Activated CD8-positive, alpha-beta T cell treated with anti-CD3 and anti-CD28 coated beads for 36 hours (primary cell): Measurements from ENCODE around the gene LAD1. TPM values are rescaled to one million over a fixed set of nuclear protein-coding genes. Genes with fewer than 3 reads are reported as not detected.

Experiments used
- ATAC-seq: fragments of 200-7000 bp; cut with Tn5 transposase; one replicate; pipeline ENCODE4 v1.10.0; 2021; ENCODE audit warnings: mild to moderate bottlenecking, moderate library complexity
- CTCF ChIA-PET: fragments of 350-600 bp; sonication (Branson Sonifier 250); formaldehyde crosslinking; loops from one replicate; lab custom pipeline; 2021; ENCODE audit warnings: antibody characterized with exemption; lab: Charles Lee
- POLR2A ChIA-PET: fragments of 350-600 bp; sonication (Branson Sonifier 250); formaldehyde crosslinking; loops from one replicate; lab custom pipeline; 2021; ENCODE audit warnings: antibody characterized with exemption; lab: Charles Lee
- DNase-seq: peaks from one replicate; pipeline ENCODE4 v3.0.0-alpha.2; 2020
- H3K27ac Mint-ChIP-seq: one replicate; pipeline ENCODE4 v1.8.0; 2021; ENCODE audit warnings: mild to moderate bottlenecking, mixed read lengths
- H3K27me3 Mint-ChIP-seq: one replicate; pipeline ENCODE4 v1.8.0; 2021; ENCODE audit warnings: mixed read lengths
- H3K36me3 Mint-ChIP-seq: one replicate; pipeline ENCODE4 v1.8.0; 2021; ENCODE audit warnings: low read depth, mixed read lengths
- H3K4me1 Mint-ChIP-seq: one replicate; pipeline ENCODE4 v1.8.0; 2021; ENCODE audit warnings: low read depth, mixed read lengths
- H3K4me3 Mint-ChIP-seq: one replicate; pipeline ENCODE4 v1.8.0; 2021; ENCODE audit warnings: mild to moderate bottlenecking, moderate library complexity, mixed read lengths
- H3K9me3 Mint-ChIP-seq: one replicate; pipeline ENCODE4 v1.8.0; 2021; ENCODE audit warnings: mixed read lengths
- intact Hi-C: fragments of 100-400 bp; cut with micrococcal nuclease; formaldehyde crosslinking; loops from one replicate; pipeline ENCODE4 v1.10.0; 2022
- total RNA-seq, 2 experiments: library from RNA; stranded (reverse); gene quantifications; one replicate each; pipeline ENCODE4 v1.2.3, GENCODE V29; 2021
- TF ChIP-seq, protein P1 (sequence below): fragments of 200-600 bp; IDR thresholded peaks from one replicate; pipeline ENCODE4 v1.8.0; 2022; ENCODE audit warnings: antibody characterized with exemption, mild to moderate bottlenecking

LAD1 gene
- total RNA-seq, 2 experiments from 2014 or later = not detected

DNA sequence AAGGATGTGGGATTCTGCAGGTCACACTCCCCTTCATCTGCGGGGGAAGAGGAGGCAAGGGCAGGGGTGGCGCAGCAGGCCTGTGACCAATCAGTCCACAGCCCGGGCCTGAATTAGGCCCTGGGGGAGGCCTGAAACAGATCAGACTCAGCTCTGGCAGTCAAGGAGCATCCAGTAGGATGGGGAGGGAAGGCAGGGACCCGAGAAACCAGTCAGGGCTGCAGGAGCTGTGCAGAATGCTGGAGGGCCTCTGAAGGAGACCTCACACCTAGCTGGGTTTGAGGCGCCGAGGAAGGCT lies 34.4 kb downstream of the LAD1 start:
- Mint-ChIP-seq H3K9me3 (no peaks in the 10 kb centered on the region), H3K4me1 (no peaks in the 10 kb centered on the region), H3K27me3 (peaks cover 6% of the 10 kb centered on the region), H3K4me3 (no peak overlapping the region), H3K27ac (no peak overlapping the region), H3K36me3 (no peaks in the 10 kb centered on the region)
- intact Hi-C loops = loop anchor here (5.0 kb wide), 1 partner anchor 112 kb away; no protein-coding TSS in a partner anchor
- ChIA-PET POLR2A (interaction anchor here (1.3 kb wide), 1 partner anchor 414 kb away, joined by 3 read pairs; no protein-coding TSS in a partner anchor), CTCF (no interaction called here)
- DNase-seq = no peak
- no peak for ATAC-seq
- TF ChIP-seq, protein P1, sequence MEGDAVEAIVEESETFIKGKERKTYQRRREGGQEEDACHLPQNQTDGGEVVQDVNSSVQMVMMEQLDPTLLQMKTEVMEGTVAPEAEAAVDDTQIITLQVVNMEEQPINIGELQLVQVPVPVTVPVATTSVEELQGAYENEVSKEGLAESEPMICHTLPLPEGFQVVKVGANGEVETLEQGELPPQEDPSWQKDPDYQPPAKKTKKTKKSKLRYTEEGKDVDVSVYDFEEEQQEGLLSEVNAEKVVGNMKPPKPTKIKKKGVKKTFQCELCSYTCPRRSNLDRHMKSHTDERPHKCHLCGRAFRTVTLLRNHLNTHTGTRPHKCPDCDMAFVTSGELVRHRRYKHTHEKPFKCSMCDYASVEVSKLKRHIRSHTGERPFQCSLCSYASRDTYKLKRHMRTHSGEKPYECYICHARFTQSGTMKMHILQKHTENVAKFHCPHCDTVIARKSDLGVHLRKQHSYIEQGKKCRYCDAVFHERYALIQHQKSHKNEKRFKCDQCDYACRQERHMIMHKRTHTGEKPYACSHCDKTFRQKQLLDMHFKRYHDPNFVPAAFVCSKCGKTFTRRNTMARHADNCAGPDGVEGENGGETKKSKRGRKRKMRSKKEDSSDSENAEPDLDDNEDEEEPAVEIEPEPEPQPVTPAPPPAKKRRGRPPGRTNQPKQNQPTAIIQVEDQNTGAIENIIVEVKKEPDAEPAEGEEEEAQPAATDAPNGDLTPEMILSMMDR = no peak

DNA sequence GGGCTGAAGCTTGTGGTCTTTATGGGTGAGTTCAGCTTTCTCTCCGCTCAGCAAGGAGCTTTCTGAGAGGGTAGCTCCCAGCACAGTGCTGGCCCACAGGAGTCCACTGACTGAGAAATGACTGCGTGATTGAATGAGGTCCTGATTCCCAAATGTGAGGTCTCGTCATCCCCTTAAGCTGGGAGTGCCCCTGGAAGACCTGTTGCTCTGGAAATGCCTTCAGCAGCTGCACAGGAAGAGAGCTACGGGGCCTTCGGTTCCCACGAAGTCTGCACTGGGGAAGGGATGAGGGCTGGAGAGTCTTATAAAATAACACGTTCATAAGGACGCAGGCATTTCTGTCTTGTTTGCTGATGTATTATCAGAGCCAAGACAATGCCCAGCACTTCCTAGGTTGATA lies 35.7 kb downstream of the LAD1 start:
- no peak overlapping the region for H3K27ac Mint-ChIP-seq
- no peaks in the 10 kb centered on the region for H3K36me3 Mint-ChIP-seq
- H3K4me1 Mint-ChIP-seq = no peaks in the 10 kb centered on the region
- POLR2A ChIA-PET = no interaction called here
- no peaks in the 10 kb centered on the region for H3K9me3 Mint-ChIP-seq
- TF ChIP-seq, protein P1 = no peak
- H3K4me3 Mint-ChIP-seq = no peak overlapping the region
- CTCF ChIA-PET = interaction anchor here (0.9 to 3.7 kb wide), 4 partner anchors 13 to 109 kb away, joined by 3 to 29 read pairs (median 4); no protein-coding TSS in a partner anchor
- H3K27me3 Mint-ChIP-seq = peaks cover 3% of the 10 kb centered on the region
- ATAC-seq = no peak
- intact Hi-C loops = loop anchor here (5.0 kb wide), 1 partner anchor 111 kb away; no protein-coding TSS in a partner anchor
- DNase-seq = no peak

DNA sequence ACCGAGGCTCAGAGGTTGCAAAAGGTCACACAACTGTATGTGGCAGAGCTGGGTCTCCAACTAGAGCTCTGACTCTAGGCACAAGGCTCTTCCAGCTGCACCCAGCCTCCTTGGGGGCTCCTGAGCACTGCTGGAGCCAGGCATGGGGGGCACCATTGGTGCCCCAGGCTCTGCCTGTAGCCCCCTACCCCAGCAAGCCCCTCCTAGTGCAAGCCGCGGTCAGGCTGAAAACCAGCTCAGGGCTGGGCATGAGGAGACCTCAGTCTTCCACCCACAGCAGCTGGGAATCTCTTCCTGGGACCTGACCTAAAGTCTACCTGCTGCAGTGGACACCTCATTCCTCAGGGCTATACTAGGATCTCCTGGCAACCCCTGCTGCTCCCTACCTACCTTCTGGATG lies 36.2 kb downstream of the LAD1 start:
- H3K4me1 Mint-ChIP-seq = no peaks in the 10 kb centered on the region
- ATAC-seq (no peak), DNase-seq (no peak)
- intact Hi-C loops = loop anchor here (5.0 kb wide), 1 partner anchor 111 kb away; no protein-coding TSS in a partner anchor
- no peaks in the 10 kb centered on the region for H3K36me3 Mint-ChIP-seq
- TF ChIP-seq, protein P1 = no peak
- H3K27ac Mint-ChIP-seq = no peak overlapping the region
- H3K9me3 Mint-ChIP-seq = no peaks in the 10 kb centered on the region
- H3K27me3 Mint-ChIP-seq = peaks cover 3% of the 10 kb centered on the region
- H3K4me3 Mint-ChIP-seq = no peak overlapping the region
- ChIA-PET CTCF (interaction anchor here (0.9 to 3.7 kb wide), 8 partner anchors 13 to 136 kb away, joined by 3 to 29 read pairs (median 4); no protein-coding TSS in a partner anchor), POLR2A (no interaction called here)

DNA sequence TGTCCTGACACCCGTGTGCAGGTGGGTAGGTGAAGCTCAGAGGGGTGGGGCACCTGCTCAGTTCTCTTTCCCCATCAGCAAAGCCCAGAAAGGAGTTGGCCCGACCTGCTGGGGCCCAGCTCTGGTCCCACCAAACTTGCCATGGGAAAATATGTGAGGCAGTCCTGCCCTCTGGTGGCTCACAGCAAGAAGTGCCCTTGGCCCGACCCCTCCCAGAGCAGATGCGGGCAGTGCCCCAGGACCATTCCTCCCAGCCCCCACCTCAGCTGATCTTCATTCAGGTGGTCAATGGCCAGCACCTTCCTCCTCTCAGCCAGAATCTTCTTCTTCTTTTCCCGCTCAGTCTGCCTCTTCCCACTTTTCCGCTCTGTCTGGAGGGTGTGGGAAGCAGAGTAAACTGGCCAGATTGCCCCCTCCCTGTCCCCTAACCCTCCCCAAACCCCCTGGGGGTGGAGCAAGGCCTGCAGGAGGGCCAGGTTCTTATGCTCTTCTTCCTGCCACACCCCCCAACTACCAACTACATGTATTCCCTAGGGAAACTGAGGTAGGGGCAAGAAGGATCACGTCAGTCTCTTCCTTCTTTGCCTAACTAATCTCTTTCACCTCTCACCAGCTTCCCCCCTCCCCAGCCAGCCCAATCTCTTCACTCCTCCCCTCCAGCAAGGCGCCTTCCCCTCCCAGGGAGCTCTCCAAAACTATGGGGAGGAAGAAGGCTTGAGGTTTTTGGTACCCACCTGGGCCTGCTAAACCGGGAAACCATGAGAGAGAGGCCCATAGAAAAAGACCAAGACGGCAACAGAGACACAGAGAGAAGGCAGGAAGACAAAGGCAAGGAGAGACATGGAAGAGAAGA lies 37.2 kb downstream of the LAD1 start:
- CTCF ChIA-PET = interaction anchor here (0.6 to 3.7 kb wide), 16 partner anchors 12 to 135 kb away, joined by 3 to 29 read pairs (median 3); partner anchors contain the start of gene PKP1
- peak; percentile 82 for ATAC-seq
- Mint-ChIP-seq H3K4me3 (no peak overlapping the region), H3K27me3 (peaks cover 3% of the 10 kb centered on the region), H3K36me3 (no peaks in the 10 kb centered on the region), H3K27ac (no peak overlapping the region), H3K4me1 (no peaks in the 10 kb centered on the region), H3K9me3 (no peaks in the 10 kb centered on the region)
- DNase-seq = peak; percentile 51
- POLR2A ChIA-PET = no interaction called here
- TF ChIP-seq, protein P1 = peak; percentile 70
- intact Hi-C loops = loop anchor here (5.0 kb wide), 1 partner anchor 110 kb away; no protein-coding TSS in a partner anchor
